HAP-1 (cell line): ENCODE measurements around the gene GJB4.
A peak's percentile ranks its signal among the peaks of the same experiment; 100 is the strongest.

Experiments used
- DNase-seq, 2 experiments: peaks; one replicate each; pipeline ENCODE4 v3.0.0-alpha.2; 2016 to 2020; ENCODE audit warnings: low spot score in 2 of 2
- H3K27me3 ChIP-seq: fragments of 250-450 bp; sonication (Bioruptor Pico); 2 replicates; pipeline ENCODE4 v1.5.1; 2020; ENCODE audit warnings: low read depth, mild to moderate bottlenecking, moderate library complexity
- H3K36me3 ChIP-seq: fragments of 250-450 bp; sonication (Bioruptor Pico); replicated peaks from 2 replicates; pipeline ENCODE4 v1.5.1; 2020; ENCODE audit warnings: mild to moderate bottlenecking
- H3K4me1 ChIP-seq: fragments of 250-450 bp; sonication (Bioruptor Pico); 2 replicates; pipeline ENCODE4 v1.5.1; 2020; ENCODE audit warnings: mild to moderate bottlenecking
- H3K4me3 ChIP-seq: fragments of 250-450 bp; sonication (Bioruptor Pico); 2 replicates; pipeline ENCODE4 v1.5.1; 2020; ENCODE audit warnings: mild to moderate bottlenecking, moderate library complexity
- H3K9me3 ChIP-seq: fragments of 250-450 bp; sonication (Bioruptor Pico); 2 replicates; pipeline ENCODE4 v1.5.1; 2020; ENCODE audit warnings: mild to moderate bottlenecking, moderate library complexity
- in situ Hi-C: fragments of 300-500 bp; cut with MboI; formaldehyde crosslinking; loops from 3 replicates; pipeline ENCODE4 v1.14.3; 2020; ENCODE audit warnings: low sequenced_read_pairs, inconsistent platforms, mixed read lengths

Gene GJB4

DNA sequence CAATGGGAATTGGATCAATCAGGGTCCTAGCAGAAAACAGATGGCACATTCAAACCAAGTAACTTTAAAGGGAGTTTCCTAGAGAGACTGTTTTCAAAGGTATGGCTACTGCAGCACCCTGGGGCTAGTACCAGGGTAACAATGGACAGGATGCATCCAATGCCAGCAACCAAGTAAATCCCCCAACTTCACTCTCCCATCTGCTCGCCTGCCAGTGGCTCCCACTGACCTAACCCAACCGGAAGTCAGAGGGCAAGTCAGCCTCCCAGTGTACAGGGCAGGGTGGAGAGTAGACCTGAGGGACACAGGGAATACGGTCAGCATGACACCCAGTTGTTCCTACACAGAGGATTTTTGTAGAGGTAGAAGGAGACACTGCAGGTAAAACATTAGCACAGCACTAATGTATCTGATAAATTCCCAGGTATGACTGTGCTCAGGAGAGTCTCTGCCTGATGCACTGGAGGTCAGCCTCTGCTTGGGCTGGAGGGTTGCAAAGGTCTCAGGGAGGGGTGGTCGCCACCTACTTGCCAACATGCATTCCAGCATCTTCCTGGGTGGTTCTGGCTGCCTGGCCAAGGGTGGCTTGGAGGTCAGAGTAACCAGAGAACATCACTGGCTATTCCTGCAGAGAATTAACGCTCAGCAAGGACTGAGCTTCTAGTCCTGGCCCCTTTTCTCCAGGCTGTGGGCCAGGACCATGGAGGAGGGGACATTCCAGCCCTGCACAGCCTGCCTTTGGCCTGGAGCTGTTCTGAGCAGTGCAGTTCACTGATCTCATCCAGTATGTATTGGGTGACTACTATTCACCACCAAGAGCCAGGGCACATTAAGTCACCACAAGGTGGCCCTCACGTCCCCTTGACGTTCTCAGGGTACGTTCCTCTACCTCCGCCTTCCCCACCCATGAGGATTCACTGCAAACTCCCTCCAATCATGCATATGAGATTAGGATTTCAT is 28.2 kb downstream of the GJB4 start:
- Histone ChIP-seq H3K4me1 (no peaks in the 10 kb centered on the region), H3K9me3 (no peaks in the 10 kb centered on the region), H3K36me3 (no peaks in the 10 kb centered on the region), H3K4me3 (no peak overlapping the region), H3K27me3 (peaks cover 7% of the 10 kb centered on the region; the same call in 1 of the 2 replicates)
- DNase-seq = peak in 1 of 2 experiments; percentile 54
- in situ Hi-C loops = no loop called here

DNA sequence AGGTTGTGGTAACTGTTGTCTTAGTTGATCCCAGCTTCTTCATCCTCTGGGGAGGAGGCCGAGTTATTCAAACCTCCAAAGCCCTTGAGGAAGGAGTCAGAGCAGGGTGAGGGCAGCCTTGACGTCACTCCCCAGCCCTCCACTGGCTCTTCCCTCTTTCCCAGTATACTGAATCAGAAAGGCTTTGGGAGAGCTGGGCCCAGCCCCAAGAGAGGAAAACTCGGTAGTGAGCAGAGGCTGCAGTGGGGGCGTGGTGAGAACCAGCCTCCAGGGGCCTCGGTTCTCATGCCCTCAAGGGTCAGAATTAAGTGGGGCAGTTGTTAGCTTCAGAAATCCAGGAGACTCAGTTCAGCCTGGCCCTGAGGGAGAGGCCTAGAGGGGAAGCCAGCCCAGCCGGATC is 31.4 kb downstream of the GJB4 start:
- H3K9me3 ChIP-seq = no peaks in the 10 kb centered on the region
- no peak for DNase-seq
- H3K4me1 ChIP-seq = no peaks in the 10 kb centered on the region
- H3K27me3 ChIP-seq = peaks cover 17% of the 10 kb centered on the region; the same call in 1 of the 2 replicates
- H3K36me3 ChIP-seq = no peaks in the 10 kb centered on the region
- no peak overlapping the region for H3K4me3 ChIP-seq
- in situ Hi-C loops = no loop called here

DNA sequence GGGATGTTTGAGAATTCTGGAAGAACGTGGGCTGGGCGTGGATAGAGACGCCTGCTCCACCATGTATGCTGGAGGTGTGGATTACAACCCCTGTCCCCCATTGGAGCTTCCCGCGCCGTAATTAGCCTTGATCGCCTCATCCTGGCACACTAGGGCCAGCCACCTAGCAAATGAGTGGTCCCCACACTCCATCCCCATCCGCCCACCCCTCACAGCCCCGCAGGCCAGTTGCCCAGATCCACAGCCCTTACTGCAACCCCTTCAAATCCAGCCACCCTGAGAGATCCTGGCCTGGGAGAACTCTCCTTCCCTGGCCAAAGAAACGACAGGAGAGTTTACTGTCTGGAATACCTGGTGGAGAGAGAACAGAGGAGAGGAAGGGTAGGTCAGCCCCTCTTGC is 32.9 kb downstream of the GJB4 start:
- H3K9me3 ChIP-seq = no peaks in the 10 kb centered on the region
- H3K27me3 ChIP-seq = peaks cover 17% of the 10 kb centered on the region; the same call in 1 of the 2 replicates
- H3K36me3 ChIP-seq = no peaks in the 10 kb centered on the region
- in situ Hi-C loops = no loop called here
- DNase-seq = no peak
- no peaks in the 10 kb centered on the region for H3K4me1 ChIP-seq
- no peak overlapping the region for H3K4me3 ChIP-seq

DNA sequence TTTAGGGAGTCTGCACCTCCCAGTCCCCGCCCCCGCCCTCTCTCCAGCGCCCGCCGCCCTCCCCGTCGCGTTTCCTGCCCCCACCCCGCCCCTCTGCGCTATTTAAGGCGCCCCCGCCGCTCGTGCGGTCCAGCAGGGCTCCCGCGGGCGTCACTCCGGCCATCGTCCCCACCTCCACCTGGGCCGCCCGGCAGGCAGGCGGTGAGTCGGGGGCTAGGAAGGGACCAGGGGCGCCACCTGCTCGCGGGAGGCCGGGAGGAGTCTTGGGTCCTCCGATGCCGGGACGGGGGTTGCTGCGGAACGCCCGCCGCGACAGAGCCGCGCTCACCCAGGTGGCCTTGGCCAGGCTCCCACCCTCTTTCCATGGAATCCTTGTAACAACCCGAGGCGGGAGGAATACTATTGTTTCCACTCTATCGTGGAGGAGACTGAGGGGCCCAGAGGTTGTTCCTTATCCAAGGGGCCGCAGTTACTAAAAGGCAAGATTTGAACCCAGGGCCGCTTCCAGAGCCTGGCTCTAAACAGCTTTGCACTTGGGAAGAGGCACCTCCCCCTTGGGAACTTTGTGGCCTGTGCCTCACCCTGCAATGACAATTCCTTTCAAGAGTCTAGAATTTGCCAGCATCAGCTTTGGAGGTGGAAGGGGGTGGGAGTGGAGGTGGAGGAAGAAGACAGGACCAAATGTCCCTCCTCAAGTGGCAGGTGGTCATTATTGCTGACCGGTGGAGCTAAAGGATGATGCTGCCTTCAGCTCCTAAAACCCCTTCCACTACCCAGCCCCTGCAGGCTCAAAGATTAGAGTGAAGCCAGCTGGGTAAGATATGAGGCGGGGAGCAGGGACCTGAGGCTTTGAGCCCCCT is 33.6 kb downstream of the GJB4 start, which contains the start of gene GJA4:
Gene GJA4 (plus strand): TSS at position 132 of the 860 bp plus-strand sequence. CDS start 1,215 bp downstream, outside the sequence.
- in situ Hi-C loops = no loop called here
- DNase-seq = no peak
- H3K27me3 ChIP-seq = peaks cover 17% of the 10 kb centered on the region; the same call in 1 of the 2 replicates
- no peak within 1 kb of the TSS for H3K4me3 ChIP-seq
- no peaks in the 10 kb centered on the region for H3K36me3 ChIP-seq
- no peaks in the 10 kb centered on the region for H3K4me1 ChIP-seq
- H3K9me3 ChIP-seq = no peaks in the 10 kb centered on the region

DNA sequence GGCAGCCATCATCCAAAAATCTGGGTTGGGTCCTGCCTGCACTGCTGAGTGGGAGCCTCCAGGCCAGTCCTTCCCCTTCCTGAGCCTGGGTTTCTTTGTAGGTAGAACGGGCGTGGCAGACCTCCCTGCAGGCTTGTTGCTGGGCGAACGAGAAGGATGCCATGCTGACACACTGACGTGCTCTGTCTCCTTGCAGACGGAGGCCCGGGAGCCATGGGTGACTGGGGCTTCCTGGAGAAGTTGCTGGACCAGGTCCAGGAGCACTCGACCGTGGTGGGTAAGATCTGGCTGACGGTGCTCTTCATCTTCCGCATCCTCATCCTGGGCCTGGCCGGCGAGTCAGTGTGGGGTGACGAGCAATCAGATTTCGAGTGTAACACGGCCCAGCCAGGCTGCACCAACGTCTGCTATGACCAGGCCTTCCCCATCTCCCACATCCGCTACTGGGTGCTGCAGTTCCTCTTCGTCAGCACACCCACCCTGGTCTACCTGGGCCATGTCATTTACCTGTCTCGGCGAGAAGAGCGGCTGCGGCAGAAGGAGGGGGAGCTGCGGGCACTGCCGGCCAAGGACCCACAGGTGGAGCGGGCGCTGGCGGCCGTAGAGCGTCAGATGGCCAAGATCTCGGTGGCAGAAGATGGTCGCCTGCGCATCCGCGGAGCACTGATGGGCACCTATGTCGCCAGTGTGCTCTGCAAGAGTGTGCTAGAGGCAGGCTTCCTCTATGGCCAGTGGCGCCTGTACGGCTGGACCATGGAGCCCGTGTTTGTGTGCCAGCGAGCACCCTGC is 34.7 kb downstream of the GJB4 start:
- in situ Hi-C loops = no loop called here
- Histone ChIP-seq H3K36me3 (no peaks in the 10 kb centered on the region), H3K9me3 (no peaks in the 10 kb centered on the region), H3K27me3 (peaks cover 21% of the 10 kb centered on the region), H3K4me1 (no peaks in the 10 kb centered on the region), H3K4me3 (no peak overlapping the region)
- no peak for DNase-seq

DNA sequence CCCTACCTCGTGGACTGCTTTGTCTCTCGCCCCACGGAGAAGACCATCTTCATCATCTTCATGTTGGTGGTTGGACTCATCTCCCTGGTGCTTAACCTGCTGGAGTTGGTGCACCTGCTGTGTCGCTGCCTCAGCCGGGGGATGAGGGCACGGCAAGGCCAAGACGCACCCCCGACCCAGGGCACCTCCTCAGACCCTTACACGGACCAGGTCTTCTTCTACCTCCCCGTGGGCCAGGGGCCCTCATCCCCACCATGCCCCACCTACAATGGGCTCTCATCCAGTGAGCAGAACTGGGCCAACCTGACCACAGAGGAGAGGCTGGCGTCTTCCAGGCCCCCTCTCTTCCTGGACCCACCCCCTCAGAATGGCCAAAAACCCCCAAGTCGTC is 35.2 kb downstream of the GJB4 start:
- Histone ChIP-seq H3K9me3 (no peaks in the 10 kb centered on the region), H3K36me3 (no peaks in the 10 kb centered on the region), H3K27me3 (peaks cover 21% of the 10 kb centered on the region), H3K4me1 (no peaks in the 10 kb centered on the region), H3K4me3 (no peak overlapping the region)
- in situ Hi-C loops = no loop called here
- no peak for DNase-seq

DNA sequence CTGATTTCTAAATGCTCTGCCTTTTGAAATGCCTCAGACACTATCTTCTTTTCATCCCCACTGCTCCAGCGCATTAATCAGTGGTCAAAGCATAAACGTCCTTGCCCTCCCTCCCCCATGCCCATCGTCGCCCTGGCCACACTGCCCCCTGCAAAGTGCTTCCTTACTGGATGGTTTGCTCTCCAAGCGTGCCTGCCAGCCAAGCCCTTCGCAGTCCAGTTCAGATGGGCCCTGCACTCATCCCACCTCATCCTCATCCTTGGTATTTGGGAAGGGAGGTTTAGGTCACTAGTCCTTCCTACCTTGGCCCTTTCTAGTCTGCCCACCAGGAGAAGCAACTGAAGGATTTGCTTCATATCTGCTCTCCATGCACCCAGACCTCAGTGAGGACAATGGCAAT is 36.4 kb downstream of the GJB4 start:
- H3K4me3 ChIP-seq = no peak overlapping the region
- DNase-seq = no peak
- in situ Hi-C loops = no loop called here
- H3K36me3 ChIP-seq = no peaks in the 10 kb centered on the region
- H3K4me1 ChIP-seq = no peaks in the 10 kb centered on the region
- peaks cover 21% of the 10 kb centered on the region for H3K27me3 ChIP-seq
- no peaks in the 10 kb centered on the region for H3K9me3 ChIP-seq

DNA sequence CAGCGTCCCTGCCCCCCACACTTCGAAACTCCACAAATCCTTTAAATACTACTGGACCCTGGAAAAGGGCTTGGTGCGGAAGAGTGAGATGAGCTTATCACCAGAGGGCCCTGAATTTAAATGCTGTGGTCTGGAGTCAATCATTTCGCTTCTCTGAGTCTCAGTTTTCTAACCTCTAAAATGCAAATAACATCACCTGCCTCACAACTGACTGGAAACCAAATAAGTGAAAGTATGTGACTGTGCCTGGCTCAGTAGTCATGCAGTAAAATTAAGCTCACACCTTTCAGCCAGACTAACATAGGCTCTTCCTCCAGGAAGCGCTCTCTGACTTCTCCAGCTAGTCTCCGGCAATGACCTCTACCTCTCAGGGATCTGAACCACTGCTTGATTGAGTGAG is 37.5 kb downstream of the GJB4 start:
- DNase-seq = no peak
- H3K36me3 ChIP-seq = no peaks in the 10 kb centered on the region
- no peak overlapping the region for H3K4me3 ChIP-seq
- no peaks in the 10 kb centered on the region for H3K9me3 ChIP-seq
- in situ Hi-C loops = no loop called here
- H3K27me3 ChIP-seq = peaks cover 20% of the 10 kb centered on the region
- H3K4me1 ChIP-seq = no peaks in the 10 kb centered on the region

DNA sequence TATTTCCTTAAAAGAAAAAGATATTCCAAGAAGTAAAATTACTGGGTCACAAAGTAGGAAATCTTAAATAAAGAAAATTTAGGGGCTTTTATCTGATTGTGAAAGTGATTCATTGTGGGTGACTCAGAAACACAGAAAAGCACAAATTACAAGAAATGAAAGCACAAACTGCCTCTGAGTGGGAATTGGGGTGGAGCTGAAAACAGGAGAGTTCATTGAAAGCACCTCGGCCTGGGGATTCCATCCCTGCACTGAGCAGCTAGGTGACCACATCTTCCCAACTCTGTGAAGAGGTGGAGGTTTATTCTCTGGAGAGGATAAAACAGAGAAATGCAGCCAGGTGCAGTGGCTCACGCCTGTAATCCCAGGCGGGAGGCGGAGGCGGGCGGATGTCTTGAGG is 40.7 kb downstream of the GJB4 start:
- H3K36me3 ChIP-seq = no peaks in the 10 kb centered on the region
- in situ Hi-C loops = no loop called here
- DNase-seq = no peak
- peaks cover 10% of the 10 kb centered on the region for H3K27me3 ChIP-seq
- no peak overlapping the region for H3K4me3 ChIP-seq
- no peaks in the 10 kb centered on the region for H3K9me3 ChIP-seq
- H3K4me1 ChIP-seq = no peaks in the 10 kb centered on the region; the same call in 1 of the 2 replicates

DNA sequence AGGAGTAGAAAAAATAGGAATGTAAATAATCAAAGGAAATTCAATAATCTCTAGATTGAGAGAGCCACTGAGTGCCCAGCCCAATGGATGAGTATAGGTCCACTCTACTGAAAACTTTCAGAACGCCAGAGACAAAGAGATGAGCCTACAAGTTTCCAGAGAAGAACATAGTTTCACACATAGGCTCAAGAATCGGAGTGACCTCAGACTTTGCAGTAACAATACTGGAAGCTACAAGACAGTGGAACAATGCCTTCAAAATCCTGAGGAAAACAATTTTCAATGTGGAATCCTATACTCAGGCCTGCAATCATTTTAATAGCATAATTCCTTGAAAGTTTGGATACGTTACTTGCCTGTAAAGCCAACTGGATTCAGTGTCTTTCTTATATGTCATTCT is 44.2 kb downstream of the GJB4 start:
- DNase-seq = no peak
- Histone ChIP-seq H3K27me3 (peaks cover 8% of the 10 kb centered on the region), H3K36me3 (no peaks in the 10 kb centered on the region), H3K4me3 (no peak overlapping the region), H3K4me1 (peaks cover 2% of the 10 kb centered on the region; the same call in 1 of the 2 replicates), H3K9me3 (no peaks in the 10 kb centered on the region)
- in situ Hi-C loops = no loop called here

DNA sequence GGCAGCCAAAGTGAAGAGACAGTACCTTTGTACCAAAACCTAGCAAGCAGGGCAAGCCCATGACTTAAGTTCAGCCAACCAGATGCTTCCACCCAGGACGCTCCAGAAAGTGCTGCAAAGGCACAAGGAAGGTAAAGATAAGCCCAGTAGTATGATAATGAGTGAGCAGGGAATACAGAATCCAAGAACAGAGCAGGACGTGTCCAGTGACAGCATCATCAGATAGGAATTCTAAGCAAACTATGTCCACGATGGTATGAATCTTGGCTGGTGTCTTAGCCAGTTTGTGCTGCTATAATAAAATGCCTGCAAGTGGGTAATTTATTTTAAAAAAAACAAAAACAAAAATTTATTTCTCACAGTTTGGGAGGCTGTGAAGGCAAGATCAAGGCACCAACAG is 46.9 kb downstream of the GJB4 start:
- H3K27me3 ChIP-seq = peaks cover 6% of the 10 kb centered on the region; the same call in 1 of the 2 replicates
- no peak for DNase-seq
- no peak overlapping the region for H3K4me3 ChIP-seq
- peaks cover 2% of the 10 kb centered on the region; the same call in 1 of the 2 replicates for H3K4me1 ChIP-seq
- in situ Hi-C loops = no loop called here
- H3K36me3 ChIP-seq = no peaks in the 10 kb centered on the region
- H3K9me3 ChIP-seq = no peaks in the 10 kb centered on the region

DNA sequence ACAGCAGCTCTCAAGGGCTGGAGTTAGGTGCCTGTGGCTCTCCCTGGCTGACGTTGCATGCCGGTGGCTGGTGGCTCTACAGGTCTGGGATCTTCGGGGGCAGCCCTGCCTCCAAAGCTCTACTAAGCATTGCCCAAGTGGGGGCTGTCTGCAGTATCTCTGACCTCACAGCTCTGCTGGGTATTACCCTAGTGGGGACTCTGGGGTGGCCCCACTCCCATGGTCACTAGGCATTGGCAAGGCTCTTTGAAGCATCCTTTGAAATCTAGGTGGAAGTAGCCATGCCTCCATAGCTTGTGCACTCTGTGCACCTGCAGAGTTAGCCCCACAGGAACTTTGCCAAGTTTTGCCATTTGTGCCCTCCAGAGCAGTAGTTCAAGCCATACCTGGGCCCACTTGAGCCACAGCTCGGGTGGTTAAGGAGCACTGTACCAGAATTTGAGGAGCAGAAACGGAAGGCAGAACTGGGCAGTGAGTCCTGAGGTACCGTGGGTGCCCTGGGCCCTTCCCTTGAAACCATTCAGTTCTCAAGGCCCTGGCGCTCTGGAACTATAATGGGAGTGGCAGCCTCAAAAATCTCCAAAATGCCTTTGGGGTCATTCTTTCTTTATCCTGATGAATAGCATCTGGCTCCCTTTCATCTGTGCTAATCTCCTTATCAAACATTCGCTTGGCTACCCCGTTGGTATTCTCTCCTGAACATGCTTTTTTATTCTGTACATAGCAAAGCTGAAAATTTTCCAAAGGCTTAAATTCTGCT is 48.7 kb downstream of the GJB4 start:
- Histone ChIP-seq H3K4me3 (no peak overlapping the region), H3K9me3 (no peaks in the 10 kb centered on the region)
- DNase-seq = peak in 1 of 2 experiments; percentile 31

More for the DNA sequence above, 48.7 kb downstream of the GJB4 start:
- peaks cover 2% of the 10 kb centered on the region; the same call in 1 of the 2 replicates for H3K4me1 ChIP-seq
- peaks cover 6% of the 10 kb centered on the region; the same call in 1 of the 2 replicates for H3K27me3 ChIP-seq
- in situ Hi-C loops = no loop called here
- H3K36me3 ChIP-seq = no peaks in the 10 kb centered on the region
